Effector CD8-positive, alpha-beta T cell (primary cell): ENCODE data around the gene STX11.
"Not testable (repeated sequence)": the region's sequence is repeated elsewhere in the genome, so short reads cannot be mapped to it uniquely, and the experiment has no call there.

Experiments used
- DNase-seq: peaks from one replicate; lab custom pipeline; 2025; lab: John Stamatoyannopoulos, UW
- total RNA-seq, 4 experiments: gene quantifications; one replicate each; lab custom pipeline; 2026; lab: John Stamatoyannopoulos, UW

STX11 gene
- 25.7 to 97.3 (median 27.2) reads per million in 4 experiments for total RNA-seq

DNA sequence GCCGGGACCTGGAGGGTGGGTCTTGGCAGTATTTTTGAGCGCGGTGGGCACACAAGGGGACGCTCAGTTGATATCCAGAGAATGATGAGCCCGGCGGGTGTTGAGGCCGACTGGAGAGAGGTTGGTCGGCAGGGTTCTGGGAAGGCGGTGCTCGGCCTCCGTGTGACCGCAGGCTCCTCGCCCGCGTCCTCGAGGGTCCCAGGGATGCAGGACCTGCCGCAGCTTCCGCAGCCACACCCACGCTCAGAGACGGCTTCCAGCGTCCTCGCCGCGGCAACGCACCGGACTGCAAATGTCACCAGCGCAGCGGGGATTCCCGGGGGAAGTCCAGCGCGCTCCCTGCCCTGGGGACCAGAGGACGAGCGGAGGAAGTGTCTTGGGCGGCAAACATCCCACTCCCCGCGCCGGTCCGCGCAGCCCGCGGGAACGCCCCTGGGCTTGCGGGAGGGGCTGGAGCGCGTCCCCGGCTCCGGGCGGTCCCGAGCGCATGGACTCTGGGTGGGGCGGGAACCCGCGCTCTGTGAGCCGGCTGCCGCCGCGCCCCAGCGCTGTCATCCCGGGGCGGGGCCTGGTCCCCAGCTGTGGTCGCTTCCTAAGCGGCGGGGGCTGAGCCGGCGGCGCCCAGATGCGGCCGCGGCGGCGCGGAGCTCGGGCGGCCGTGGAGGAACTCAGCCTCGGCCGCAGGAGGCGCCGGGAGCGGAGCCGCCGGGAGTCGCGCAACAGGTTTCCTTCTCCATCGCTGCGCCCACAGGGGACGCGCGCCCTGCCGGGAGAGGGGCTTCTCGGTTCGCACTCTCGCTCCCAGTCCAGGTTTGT is at the start of gene STX11:
TSS of gene STX11 (plus strand) at position 624 of the 816 bp plus-strand sequence. CDS start 36,111 bp downstream, outside the sequence.
- DNase-seq: peak; percentile 32

DNA sequence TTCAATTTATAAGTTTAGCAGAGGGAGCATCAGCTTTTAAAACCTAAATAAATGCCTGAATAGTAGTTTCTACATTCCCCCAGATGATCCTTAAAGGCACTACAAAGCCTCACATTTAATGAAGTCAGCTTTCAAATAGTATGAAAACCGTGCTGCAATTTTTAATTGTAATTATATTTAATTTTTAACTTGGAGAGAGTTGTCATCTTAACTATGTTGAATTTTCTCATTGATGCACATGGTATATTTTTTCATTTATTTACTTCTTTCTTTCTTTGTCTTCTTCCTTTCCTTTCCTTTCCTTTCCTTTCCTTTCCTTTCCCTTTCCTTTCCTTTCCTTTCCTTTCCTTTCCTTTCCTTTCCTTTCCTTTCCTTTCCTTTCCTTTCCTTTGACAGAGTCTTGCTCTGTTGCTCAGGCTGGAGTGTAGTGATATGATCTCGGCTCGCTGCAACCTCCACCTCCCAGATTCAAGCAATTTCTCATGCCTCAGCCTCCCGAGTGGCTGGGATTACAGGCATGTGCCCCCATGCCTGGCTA is 47.2 kb upstream of the STX11 start:
- no peak for DNase-seq

DNA sequence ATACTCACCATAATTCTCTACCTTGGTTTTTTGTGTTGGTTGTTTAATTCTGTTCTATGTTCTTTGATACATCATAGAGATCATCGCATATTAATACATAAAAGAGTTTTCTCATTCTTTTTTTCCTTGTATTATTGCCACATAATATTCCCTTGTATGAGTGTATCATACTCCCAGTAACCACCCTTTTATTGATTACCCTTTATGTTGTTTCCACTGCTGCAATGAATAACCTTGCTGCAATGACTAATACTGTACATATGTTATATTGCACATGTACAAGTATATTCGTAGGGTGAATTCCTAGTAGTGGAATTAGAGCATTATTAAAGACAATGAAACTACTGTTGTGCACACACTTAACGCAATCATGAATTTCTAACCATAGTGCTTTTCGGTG is 45.8 kb upstream of the STX11 start:
- no peak for DNase-seq

DNA sequence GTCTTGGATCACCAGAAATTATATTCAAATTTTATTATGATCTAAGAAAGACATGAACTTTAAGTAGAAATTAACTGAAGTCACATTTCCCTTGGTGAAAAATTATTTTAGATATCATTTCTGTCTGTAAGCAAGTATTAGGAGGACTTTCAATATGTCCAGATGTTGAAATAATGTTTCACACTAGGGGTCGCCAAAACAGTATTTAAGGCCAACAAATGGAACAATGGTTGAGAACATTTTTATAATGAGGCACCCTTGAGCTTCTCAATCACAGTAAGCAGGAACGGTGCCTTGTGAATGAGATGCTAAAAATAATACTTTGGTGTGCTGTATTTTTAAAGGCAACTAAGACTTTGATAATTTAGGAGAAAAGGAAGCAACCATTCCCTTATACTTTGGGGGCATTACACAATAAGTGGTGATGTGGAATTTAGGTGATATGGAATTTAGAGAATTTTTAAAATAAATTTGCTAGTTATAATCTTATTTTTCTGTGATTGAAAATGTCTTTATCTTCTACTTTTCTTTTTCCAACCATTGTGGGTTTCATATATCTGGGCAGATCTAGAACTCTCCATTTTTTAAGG is 45.3 kb upstream of the STX11 start:
- no peak for DNase-seq

DNA sequence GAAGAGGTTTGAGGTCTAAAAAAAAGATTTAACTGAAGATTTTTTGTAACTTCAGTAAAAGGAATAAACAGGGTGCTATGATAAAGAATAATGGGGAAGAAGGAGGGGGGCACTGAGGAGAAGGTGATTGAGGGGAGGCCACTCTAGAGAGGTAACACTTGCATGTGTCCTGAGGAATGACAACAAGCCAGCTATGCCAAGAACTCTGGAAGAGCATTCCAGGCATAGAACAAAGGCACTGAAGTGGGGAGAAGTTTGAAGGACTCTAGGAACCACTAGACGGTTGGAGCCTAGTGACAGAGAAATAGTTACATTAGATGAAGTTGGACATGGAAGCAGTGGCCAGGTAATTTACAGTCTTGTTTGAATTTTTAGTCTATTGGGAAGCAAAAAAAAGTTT is 44.1 kb upstream of the STX11 start:
- DNase-seq: no peak

DNA sequence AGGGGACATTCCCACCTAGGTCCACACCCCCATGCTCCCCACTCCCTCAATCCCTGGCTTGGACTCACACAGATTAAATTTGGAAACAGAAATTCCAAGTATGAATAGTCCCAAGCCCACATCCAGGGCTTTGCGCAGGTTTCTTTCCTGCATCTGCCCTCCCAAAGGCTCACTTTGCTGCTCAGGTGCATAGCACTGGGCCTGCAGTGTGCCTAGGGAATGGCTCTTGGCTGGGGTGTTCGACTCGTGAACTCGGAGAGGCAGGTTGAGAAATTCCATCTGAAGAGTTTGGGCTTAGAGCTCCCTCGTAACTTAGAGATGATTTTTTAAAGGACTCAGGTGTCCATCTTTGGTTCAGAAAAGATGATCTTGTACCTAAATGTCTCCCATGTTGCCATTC is 40.1 kb upstream of the STX11 start:
- no peak for DNase-seq

DNA sequence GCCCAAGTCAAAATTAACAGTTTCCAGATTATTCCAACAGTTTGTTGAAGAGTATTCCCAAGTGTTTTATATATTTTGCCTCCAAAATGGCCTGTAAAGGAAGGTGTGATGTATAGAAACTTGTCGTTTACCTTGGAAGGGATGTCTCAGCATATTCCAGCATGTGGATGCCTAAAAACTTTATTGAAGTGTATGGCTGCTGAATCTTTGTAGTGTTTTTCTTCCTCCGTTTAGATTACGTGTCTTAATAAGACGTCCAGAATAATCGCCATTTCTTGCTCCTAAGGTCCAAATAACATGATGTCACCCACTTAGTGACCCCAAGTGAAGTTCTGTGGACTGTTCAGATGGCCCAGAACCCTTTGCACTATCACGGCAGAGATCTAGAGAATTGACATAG is 37.0 kb upstream of the STX11 start:
- no peak for DNase-seq

DNA sequence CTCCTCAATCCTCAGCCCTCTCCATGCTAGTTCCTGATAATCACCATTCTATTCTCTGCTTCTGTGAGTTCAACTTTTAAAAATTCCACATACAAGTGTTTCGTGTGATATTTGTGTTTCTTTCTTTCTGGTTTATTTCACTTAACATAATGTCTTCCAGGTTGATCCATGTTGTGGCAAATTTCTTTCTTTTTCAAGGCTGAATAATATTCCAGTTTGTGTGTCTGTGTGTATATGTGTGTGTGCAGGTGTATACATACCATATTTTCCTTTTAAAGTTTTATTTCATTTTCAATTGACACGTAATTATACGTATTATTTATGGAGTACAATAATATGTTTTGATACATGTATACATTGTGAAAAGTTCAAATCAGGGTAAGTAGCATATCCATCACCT is 35.1 kb upstream of the STX11 start:
- DNase-seq: no peak

DNA sequence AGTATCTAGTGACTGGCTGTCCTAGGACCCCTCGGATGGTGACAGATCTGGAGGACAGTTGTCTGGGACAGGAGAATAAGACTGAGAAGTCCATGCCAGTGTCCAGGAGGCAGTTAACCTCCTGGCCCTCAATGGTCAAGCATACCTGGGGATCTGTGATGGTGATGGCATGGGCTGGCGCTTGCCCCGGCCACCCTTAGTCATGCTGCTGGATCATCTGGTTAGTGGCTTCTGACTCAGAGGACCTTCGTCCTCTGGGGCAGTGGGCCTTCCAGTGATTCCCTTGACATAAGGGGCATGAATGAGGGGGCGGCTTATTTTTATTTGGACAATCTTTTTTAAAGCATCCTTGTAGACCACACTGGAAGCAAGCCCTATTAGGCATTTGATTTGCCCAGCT is 30.9 kb upstream of the STX11 start:
- no peak for DNase-seq

DNA sequence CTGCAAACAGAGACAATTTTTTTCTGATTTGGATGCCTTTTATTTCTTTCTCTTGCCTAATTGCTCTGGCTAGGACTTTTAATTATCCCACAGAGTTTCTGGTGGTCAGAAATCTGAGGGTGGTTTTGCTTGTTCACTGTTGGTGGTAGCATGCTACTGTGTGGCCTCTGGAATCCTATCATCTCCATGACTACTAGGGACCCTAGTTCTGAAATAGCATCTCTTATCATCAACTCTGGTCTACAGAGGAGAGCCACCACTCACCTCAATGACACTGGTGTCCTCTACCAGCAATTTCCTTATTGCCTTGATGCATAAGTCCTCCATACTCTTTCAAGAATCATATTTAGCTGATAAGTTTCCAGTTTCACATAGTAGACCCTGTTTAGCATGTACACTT is 27.5 kb upstream of the STX11 start:
- no peak for DNase-seq

DNA sequence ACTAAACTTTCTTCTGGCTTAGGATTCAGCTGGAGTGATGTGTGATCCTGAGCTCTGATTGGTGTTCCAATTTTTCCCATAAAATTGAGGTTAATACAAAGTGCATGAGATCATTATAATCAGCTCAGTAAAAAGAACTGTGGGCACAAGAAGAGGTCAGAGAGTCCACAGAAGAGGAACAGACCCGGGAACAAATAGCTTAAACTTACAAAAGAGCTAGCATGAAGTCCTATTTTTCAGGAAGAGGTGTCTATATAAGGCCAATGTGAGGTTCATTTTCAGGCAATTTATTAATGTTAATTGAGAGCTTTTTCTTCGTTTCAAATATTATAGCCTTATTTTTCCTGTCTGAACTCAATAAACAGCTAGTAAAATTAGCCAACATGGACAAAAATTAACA is 26.9 kb upstream of the STX11 start:
- DNase-seq: no peak

DNA sequence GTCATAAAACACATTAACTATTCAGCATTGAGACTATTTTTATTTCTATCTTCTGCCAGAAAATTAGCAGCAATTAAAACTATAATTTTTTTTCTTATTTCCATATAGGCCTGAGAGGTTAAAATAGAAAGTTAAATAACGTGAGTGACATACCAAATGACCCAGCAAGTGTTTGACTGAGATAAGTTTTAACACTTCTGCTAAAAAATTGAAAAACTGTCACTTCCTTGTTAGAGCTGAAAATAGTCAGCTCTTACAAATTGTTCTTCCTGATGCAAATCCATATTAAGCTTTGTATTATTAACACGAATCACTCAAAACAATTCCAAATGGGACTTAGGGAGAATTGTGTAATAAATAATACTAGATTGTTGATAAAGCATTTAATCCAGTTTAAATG is 26.5 kb upstream of the STX11 start:
- DNase-seq: no peak

DNA sequence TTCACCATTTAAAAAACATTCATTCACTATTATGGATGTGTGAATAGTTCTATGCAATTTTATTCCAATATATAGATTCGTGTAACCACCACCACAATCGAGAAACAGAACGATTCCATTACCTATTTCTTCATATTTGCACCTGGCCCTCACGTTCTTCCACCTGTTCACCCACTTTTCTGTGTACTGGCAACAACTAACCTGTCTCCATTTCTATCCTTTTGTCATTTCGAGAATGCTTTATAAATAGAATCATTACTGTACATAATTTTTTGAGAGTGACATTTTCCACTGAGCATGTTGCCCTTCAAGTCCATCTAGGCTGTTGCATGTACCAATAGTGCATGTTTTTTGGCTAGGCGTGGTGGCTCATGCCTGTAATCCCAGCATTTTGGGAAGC is 23.2 kb upstream of the STX11 start:
- no peak for DNase-seq

DNA sequence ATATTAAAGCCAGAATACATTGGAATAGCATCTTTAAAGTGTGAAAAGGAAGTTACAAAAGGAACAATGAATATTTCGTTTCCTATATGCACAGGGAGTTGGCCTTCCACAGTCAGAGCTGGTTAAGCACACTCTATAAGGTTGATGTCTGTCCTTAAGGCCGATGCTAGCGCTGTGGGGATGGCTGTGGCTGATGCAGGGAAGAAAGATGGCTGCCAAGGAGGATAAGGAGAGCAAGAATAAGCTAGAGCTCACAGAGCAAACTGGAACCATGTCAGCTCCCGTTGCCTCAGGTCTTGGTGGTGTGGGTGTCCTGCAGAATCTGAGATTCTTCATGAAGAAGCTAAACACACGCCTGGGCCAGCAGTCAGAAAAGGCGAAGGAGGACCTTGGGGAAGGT is 20.8 kb upstream of the STX11 start:
- DNase-seq: no peak

DNA sequence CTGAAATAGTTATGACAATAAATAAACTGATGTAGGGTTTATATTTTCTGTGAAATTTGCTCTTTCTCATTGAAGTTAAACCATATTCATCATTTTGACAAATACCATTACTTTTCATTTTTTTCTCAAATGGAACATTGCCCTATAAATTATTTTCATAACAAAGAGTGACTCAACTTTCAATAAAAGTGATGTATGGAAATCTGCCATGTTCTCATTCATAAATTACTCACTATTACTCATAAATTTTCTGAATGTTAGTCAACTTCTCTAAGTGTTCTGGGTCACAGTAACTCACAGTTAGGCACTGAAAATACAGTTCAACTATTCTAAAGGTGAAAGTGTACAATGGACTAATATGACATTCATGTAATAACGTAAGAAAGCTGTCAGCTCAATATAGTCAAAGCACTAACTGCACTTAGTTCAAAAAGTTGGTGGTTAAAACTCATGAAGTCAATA is 19.0 kb upstream of the STX11 start:
- no peak for DNase-seq

DNA sequence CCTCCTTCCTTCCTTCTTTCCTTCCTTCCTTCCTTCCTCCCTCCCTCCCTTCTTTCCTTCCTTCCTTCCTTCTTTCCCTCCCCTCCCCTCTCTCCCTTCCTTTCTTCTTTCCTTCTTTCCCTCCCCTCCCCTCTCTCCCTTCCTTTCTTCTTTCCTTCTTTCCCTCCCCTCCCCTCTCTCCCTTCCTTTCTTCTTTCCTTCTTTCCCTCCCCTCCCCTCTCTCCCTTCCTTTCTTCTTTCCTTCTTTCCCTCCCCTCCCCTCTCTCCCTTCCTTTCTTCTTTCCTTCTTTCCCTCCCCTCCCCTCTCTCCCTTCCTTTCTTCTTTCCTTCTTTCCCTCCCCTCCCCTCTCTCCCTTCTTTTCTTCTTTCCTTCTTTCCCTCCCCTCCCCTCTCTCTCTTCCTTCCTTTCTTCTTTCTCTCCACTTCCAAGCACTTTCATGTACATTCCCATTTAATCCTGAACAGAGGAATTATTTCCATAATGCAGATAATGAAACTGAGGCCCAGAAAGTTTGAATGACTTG is 18.1 kb upstream of the STX11 start:
- not testable (repeated sequence) for DNase-seq

DNA sequence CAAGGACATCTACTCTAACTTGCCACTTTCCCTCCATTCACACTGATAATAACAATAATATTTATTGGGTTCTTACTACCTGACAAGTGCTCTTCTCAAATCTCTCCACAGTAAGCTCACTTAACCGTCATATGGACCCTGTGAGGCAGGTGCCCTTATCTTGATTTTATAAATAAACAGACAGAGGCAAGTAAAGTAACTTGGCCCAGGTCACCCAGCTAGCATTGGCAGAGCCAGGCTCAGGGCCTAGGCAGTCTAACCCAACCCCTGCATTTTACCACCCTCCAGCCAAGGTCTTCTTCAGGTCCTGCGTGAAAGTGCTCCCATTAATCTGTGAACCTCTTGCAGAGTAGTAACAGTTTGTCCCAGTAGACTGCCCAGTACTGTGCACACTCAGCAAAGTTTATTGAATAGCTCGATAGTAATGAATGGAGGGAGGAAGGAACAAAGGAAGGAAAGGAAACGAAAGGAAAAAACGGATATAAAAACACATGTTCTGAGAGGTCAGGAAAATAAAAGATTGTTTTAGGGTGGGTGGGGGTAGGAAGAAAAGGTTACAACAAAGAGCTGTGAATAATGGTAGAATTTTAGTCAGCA is 17.0 kb upstream of the STX11 start:
- DNase-seq: no peak

DNA sequence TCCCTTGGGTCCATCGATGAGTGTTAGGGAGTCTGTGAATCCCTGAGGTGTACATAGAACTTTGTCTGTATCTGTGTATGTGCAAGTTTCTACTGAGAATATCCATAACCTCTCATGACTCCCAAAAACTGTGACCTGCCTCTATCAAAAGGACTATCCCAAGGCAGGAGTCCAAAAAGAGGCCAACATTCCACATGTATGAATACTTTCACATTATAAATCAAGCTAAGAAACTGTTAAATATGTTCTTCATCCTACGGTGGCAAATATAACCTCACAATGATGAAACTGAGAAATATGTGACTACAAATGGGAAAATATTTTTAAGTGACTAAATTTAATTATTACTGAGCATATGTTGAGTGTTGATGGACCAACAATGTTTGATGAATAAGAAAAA is 16.1 kb upstream of the STX11 start:
- DNase-seq: no peak

DNA sequence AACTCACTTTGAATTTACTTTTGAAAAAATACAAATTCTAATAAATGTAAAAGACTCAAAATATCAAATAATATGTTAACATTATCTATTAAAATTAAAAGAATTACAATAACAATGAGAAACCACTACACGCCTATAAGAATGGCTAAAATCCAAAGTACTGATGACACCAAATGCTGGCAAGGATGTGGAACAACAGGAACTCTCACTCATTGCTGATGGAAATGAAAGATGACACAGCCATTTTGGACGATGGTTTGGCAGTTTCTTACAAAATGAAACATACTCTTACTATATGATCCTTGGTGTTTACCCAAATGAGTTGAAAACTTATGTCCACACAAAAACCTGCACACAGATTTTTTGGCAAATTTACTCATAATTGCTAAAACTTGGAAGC is 15.6 kb upstream of the STX11 start:
- no peak for DNase-seq

DNA sequence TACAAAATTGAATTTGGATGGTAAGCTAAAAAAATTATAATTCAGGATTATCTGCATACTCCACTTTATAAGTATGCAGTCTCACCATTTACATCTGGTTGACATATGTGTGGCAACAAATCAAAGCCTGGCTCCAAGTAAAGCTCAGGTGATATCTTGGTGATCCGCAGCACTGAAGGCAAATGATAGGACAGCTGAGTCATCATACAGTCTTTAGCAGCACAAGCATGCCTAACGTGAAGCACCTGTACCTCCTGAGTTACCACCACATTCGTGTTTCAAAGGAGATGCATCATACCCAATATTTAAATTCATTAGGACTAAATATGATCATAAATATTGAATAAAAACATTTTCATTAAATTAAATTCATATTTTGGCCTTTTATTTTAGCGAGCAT is 11.8 kb upstream of the STX11 start:
- DNase-seq: no peak

DNA sequence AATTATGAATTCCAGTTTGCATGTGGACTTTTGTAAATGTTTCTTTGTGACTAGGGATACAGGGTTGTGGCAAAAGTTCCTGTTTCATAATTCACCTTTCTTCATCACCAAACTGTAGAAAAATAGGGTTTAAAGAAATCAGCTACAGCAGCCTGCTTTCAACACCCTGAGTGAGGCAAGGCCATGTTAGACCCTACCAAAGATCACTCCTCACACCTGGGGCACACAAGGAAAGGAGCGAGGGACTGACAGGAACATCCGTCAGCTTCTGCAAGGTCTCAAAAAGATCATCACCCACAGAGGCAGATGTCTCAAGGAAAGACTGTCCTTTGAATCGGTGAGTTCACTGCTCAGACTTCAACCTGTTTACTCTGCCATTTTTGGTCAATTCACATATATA is 10.5 kb upstream of the STX11 start:
- DNase-seq: no peak

DNA sequence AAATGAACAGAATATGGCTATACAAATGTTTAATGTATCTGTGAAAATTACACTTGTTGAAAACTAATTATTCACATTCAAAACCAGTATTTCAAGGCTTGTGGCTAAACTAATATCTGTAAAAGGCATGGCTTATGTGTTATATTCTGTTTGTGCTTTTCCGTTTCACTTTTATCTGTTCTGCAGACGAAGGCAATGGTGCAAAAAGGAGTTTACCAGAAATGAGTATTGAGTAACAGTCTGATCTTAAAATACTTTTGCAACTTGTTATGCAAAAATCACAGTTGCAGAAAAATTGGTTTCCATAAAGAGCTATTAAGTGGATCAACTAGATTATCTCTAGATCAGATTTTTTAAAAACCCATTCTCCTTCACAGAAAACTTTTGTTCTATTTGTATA is 9.4 kb upstream of the STX11 start:
- no peak for DNase-seq

DNA sequence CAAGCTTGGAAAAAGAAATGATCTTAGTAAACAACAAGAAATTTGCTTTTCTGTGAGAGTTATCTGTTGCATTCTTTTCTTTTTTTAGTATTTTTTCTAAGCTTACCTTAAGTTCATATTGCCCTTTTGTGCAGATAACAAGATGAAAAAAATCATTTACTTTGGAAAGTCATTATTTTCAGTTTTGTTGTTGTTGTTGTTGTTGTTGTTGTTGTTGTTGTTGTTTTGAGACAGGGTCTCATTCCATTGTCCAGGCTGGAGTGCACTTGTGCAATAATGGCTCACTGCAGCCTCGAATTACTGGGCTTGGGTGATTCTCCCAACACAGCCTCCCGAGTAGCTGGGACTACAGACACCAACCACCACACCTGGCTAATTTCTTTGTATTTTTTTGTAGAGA is 8.8 kb upstream of the STX11 start:
- DNase-seq: no peak
